ENCODE results near the gene SKA2.
"Not testable (repeated sequence)": the region's sequence is repeated elsewhere in the genome, so short reads cannot be mapped to it uniquely, and the experiment has no call there.

Gene SKA2

DNA sequence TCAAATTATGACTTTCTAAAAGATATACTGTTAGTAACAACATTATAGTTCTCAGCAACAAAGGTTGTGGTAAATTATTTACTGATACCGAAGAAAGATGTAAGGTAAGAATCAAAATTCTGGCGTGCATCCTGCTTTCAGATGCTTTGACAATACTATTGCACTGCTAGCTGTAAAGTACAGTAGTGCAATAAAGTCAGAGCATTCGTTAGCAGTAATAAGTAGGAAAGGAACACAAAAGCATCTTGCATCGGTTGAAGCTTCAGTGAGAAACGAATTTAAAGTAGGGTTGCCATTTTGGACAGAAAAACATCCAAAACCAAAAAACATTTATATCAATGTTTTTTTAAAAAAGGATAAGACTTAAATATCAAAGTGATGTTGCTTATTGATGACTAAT is 4.0 kb downstream of the SKA2 start:
- no peak for DNase-seq

DNA sequence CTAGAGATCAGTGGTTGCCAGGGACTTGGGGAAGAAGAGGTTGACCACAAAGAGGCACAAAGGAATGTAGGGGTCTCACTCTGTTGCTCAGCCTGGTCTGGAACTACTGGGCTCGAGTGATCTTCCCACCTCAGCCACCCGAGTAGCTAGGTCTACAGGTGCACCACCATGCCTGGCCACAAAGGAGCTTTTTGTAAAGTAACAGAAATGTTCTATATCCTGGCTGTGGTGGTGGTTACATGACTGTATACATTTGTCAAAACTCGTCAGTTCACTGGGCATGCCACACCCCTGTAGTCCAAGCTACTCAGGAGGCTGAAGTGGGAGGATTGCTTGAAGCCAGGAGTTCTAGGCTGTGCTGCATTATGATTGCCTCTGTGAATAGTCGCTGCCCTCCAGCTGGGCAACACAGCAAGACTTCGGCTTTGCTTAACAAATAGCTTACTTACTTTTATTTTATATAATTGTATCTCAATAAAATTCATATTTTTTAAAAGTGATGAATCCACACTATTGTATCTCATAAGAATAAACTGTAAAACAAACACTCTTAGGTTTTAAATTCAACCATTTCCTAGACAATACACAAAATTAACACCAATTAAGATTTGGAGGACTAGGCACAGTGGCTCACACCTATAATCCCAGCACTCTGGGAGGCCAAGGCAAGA is 5.0 kb downstream of the SKA2 start:
- no peak for DNase-seq

GRCh38 chr17:59149051-59149450 is 5.9 kb downstream of the SKA2 start:
- DNase-seq = no peak

DNA sequence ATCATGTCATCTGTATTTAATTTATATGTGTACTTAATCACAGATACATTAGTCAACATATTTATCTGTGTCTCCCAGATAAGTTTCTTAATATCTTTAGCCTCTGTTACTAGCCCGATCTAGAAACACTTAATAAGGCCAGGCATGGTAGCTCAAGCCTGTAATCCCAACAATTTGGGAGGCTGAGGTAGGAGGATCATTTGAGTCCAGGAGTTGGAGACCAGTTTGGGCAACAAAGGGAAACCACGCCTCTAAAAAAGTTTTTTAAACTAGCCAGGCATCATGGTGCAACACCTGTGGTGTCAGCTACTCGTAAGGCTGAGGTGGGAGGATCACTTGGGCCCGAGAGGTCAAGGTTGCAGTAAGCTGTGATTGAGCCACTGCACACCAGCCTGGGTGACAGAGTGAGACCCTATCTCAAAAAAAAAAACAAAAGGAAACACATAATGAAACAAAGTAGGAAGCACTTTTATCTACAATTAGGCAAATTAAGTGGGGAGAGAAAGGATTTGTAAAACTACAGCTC is 9.4 kb downstream of the SKA2 start:
- DNase-seq = no peak

- DNase-seq = no peak
These were observed 13.1 kb downstream of the SKA2 start for GRCh38 chr17:59141860-59142259.

GRCh38 chr17:59139939-59140338 is 15.0 kb downstream of the SKA2 start:
- no peak for DNase-seq

- DNase-seq = not testable (repeated sequence)
These were observed 16.6 kb downstream of the SKA2 start for GRCh38 chr17:59138339-59138738.

DNA sequence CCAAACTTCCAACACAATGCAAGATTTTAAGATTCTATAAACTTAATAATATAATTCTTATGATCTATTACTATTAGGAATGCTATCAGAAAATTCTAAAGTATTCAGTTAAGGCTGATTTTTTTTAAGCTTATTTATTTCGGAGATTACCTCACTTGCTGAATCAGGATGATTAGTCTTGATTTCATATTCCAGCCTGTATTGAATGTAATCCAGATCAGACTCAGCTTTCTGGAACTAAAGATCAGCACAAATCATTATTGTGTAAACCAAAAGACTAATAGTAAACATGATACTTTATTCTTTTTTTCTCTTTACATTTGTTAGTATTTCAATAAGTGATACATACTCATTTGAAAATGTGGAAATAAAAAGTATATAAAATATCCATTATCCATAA is 23.9 kb downstream of the SKA2 start:
- no peak for DNase-seq

- DNase-seq = no peak
These were observed 25.2 kb downstream of the SKA2 start for GRCh38 chr17:59129814-59130213.

GRCh38 chr17:59126809-59127417 is 28.1 kb downstream of the SKA2 start:
- DNase-seq = no peak

- DNase-seq = no peak
These were observed 30.3 kb downstream of the SKA2 start for GRCh38 chr17:59124665-59125064.

DNA sequence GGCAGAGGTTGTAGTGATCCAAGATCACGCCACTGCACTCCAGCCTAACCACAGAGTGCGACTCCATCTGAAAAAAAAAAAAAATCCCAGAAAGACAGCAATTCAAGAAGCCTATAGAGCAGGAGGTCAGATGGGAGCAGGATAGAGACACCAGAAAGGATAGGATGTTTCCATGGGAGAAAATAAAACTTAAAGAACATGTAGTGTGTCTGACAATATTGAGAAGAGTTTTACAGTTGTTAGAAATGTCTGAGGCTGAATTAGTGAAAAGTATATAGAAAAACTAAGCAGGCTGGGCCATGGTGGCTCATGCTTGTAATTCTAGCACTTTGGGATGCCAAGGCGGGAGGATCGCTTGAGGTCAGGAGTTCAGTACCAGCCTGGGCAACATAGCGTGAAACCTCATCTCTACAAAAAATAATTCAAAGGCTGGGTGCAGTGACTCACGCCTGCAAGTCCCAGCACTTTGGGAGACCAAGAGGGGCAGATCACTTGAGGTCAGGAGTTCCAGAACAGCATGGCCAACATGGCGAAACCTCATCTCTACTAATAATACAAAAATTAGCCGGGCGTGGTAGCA is 33.0 kb downstream of the SKA2 start:
- DNase-seq = no peak

- DNase-seq = no peak
These were observed 39.5 kb downstream of the SKA2 start for GRCh38 chr17:59115474-59115873.

DNA sequence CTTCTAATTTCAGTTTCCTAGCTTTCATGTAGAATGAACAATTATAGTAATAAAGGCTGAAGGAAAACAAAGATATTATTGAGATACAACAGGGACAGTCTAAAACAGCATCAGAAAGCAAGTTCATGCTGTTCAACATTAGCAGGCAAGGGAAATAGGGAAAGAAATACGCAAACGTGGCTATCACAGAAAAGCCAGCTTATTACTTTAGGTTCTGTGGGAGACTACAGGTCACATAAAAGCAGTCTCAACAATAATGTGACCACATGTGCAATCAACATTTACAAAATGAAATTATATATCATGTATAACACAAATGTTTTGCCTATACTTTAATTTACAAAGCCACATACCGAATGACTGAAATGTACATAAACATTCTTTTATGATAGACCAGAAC is 43.4 kb downstream of the SKA2 start:
- DNase-seq = no peak

DNA sequence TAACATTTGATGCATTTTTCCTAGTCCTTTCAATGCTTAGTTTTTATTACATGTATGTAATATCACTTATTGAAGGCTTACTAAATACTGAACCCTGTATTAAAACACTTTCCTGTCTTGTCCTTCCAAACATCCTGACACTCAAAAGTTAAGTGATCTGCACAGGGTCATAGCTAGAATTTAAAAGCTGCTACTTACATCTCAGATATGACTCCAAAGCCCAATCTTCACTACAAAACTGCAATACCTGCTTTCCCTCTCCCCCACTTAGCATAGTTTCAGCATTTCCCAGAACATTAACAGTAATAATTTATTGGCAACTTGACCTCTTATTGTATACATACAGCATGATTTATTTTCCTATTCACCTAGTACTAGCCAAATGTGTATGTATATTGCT is 44.0 kb downstream of the SKA2 start:
- DNase-seq = no peak

DNA sequence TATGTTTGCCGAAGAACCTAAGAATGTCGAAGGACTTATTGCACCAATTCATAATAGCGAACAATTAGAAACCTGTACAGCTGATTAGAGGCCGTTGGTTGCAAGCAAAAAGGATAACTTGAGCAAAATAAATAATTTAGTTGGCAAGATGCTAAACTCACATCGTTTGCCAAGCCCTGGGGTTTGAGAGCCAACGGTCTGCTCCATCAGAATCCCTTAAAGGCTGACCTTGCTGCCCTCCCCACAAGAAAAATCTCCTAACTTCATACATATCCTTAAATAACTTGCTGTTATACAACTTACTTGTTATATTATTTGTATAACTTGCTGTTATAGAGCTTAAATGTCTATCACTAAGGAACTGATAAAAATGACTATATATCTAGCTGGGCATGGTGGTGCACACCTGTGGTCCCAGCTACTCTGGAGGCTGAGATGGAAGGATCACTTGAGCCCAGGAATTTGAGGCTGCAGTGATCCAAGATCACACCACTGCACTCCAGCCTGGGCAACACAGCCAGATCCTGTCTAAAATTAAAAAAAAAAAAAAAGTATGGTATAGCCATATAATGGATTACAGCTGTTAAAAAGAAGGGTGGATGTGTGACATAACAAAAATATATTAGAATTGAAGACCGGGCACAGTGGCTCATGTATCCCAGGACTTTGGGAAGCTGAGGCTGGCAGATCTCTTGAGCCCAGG is 46.4 kb downstream of the SKA2 start:
- DNase-seq = no peak

DNA sequence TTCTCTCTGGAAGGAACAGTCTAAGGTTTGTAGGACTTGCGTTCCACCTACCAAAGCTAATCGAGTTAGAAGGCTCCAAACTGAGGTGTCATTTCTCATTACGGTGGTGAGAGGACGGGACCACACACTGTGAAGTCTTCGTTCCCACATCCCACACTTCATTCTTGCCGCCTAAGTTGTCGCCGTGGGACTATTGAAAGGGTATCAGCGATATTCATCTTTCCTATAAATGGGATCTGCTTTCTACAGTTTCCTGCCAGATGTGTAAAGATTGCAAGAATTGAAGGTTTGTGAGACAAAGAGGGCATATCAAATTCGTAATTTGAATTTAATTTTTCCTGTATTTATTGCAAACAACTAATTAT is 47.7 kb downstream of the SKA2 start:
- no peak for DNase-seq

DNA sequence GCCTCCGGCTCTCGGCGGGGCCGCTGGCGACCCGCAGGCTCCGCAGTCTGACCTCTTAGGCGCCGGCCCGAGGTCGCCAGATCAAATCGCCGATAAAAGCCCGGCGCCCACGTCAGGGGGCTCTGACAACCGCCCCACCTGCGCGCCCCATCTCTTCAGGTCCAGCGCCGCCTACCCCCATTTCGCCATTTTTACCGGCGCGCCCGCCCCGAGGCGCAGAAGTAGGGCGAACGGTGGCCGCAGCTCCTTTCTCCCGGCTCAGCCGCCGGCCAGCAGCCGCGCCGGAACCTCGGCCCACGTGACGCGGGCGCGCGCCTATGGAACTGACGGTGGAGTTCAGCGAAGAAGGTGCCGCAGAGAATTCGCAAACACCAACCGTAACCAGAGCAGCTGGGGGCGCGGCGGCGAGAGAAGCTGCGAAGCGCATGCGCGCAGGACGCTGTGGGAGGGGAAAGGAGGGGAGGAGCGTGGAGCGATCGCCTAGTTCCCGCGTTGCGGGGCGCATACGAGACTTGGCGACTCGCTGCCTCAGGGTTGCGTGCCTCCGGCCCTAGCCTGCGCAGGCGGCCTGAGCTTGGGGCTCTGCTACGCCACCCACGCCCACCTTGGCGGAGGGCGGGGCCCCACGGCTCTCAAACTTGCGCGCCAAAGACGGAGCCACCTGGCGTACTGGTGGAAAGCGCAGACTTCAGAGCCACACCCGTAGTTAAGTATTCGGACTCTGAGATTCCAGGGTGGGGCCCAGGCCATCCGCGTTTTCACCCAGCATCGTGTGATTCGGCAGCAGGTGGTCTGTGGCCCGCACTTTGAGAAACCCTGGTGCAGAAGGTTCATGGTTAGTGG is 48.3 kb downstream of the SKA2 start, which contains the start of gene TRIM37:
Gene TRIM37 (minus strand): TSS at position 418 of the 843 bp plus-strand sequence. CDS start 419 bp downstream, outside the sequence.
- DNase-seq = peak; percentile 80

DNA sequence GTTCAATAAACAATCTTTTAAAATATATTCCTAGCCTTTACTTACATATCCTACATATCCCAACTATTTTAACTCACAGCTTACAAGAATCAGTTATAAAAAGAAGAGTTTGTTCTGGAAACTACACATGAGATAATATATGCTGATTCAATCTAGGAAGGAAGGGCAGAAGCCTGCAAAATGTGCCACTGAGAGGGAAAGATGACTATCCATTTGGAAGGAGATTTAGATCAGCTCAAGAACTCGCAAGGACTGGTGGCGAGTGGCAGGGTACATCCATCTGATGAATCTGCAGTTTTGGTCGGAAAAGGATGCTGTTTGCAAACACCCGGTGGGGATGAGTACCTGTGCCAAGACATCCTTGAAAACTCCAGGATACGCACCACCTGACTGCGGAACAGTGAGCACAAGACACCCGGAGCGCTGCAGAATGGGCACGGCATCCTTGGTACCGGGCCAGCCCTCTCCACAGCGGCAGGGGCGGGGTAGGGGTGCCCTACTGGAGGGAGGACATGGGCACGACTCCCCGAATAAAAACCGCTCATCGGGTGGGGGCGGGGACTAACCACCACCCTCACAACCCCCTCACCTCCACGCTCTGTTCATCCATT is 49.0 kb downstream of the SKA2 start:
- DNase-seq = no peak

- no peak for DNase-seq
These were observed 53.8 kb downstream of the SKA2 start for GRCh38 chr17:59101178-59101577.

DNA sequence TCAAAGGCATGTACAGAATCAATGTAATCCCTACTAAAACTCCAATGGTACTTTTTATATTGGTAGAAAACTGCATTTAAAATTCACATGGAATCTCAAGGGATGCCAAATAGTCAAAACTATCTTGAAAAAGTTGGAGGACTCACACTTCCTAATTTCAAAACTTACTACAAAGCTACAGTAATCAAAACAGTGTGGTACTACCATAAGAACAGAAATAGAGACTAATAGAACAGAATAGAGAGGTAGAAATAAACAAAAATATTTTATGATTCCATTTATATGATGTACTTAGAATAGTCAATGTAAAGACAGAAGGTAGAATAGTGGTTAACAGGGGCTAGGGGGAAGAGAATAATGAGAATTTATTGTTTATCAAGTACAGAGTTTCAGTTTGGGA is 57.1 kb downstream of the SKA2 start:
- no peak for DNase-seq

GRCh38 chr17:59094861-59095530 is 60.0 kb downstream of the SKA2 start:
- DNase-seq = no peak

All from SIG-M5 (cell line).